HUES48 (cell line): ENCODE results near the gene KRT6C.

Experiments
- H3K27ac ChIP-seq: one replicate; pipeline ENCODE4 v1.7.0; 2013; ENCODE audit warnings: low read depth, low read length, inconsistent platforms
- H3K27me3 ChIP-seq: 2 replicates; pipeline ENCODE4 v1.6.1; 2013; ENCODE audit warnings: mild to moderate bottlenecking, low read length; ENCODE audit not compliant: control insufficient read depth, insufficient read depth
- H3K36me3 ChIP-seq: 2 replicates; pipeline ENCODE4 v1.6.1; 2013; ENCODE audit warnings: low read length; ENCODE audit not compliant: control insufficient read depth, insufficient read depth
- H3K4me1 ChIP-seq: 2 replicates; pipeline ENCODE4 v1.6.1; 2013; ENCODE audit warnings: mild to moderate bottlenecking, low read length; ENCODE audit not compliant: control insufficient read depth, insufficient read depth
- H3K4me3 ChIP-seq: 2 replicates; pipeline ENCODE4 v1.5.1; 2013; ENCODE audit warnings: mild to moderate bottlenecking, low read depth, low read length
- H3K9ac ChIP-seq: 2 replicates; pipeline ENCODE4 v1.6.1; 2013; ENCODE audit warnings: mild to moderate bottlenecking, low read depth, low read length, moderate library complexity
- H3K9me3 ChIP-seq: 2 replicates; pipeline ENCODE4 v1.6.1; 2013; ENCODE audit warnings: low read length; ENCODE audit not compliant: control insufficient read depth, insufficient read depth

Gene KRT6C

GRCh38 chr12:52440821-52441319 lies 32.7 kb downstream of the KRT6C start:
- H3K36me3 ChIP-seq = no peaks in the 10 kb centered on the region
- H3K27ac ChIP-seq = peak overlapping the region; percentile 39
- no peaks in the 10 kb centered on the region for H3K9me3 ChIP-seq
- H3K4me1 ChIP-seq = peaks cover 8% of the 10 kb centered on the region
- no peak overlapping the region for H3K4me3 ChIP-seq
- no peaks in the 10 kb centered on the region for H3K27me3 ChIP-seq
- no peak overlapping the region for H3K9ac ChIP-seq

GRCh38 chr12:52439845-52440244 lies 33.8 kb downstream of the KRT6C start:
- H3K9ac ChIP-seq = no peak overlapping the region
- H3K4me3 ChIP-seq = no peak overlapping the region
- H3K27ac ChIP-seq = no peak overlapping the region
- peaks cover 8% of the 10 kb centered on the region for H3K4me1 ChIP-seq
- no peaks in the 10 kb centered on the region for H3K9me3 ChIP-seq
- no peaks in the 10 kb centered on the region for H3K36me3 ChIP-seq
- no peaks in the 10 kb centered on the region for H3K27me3 ChIP-seq

GRCh38 chr12:52439420-52439819 lies 34.2 kb downstream of the KRT6C start:
- Histone ChIP-seq H3K27me3 (no peaks in the 10 kb centered on the region), H3K4me1 (peaks cover 8% of the 10 kb centered on the region), H3K4me3 (no peak overlapping the region), H3K36me3 (no peaks in the 10 kb centered on the region), H3K9me3 (no peaks in the 10 kb centered on the region), H3K27ac (no peak overlapping the region), H3K9ac (no peak overlapping the region)

- H3K36me3 ChIP-seq = no peaks in the 10 kb centered on the region
- H3K27me3 ChIP-seq = no peaks in the 10 kb centered on the region
- no peak overlapping the region for H3K4me3 ChIP-seq
- no peak overlapping the region for H3K27ac ChIP-seq
- H3K9me3 ChIP-seq = no peaks in the 10 kb centered on the region
- peaks cover 8% of the 10 kb centered on the region for H3K4me1 ChIP-seq
- H3K9ac ChIP-seq = no peak overlapping the region
Measured at GRCh38 chr12:52438305-52439301, 35.0 kb downstream of the KRT6C start.

GRCh38 chr12:52437508-52437907 lies 36.1 kb downstream of the KRT6C start:
- Histone ChIP-seq H3K36me3 (no peaks in the 10 kb centered on the region), H3K4me1 (peaks cover 4% of the 10 kb centered on the region), H3K9me3 (no peaks in the 10 kb centered on the region), H3K27me3 (no peaks in the 10 kb centered on the region), H3K9ac (no peak overlapping the region), H3K4me3 (no peak overlapping the region), H3K27ac (no peak overlapping the region)

- H3K9ac ChIP-seq = no peak overlapping the region
- no peaks in the 10 kb centered on the region for H3K36me3 ChIP-seq
- no peaks in the 10 kb centered on the region for H3K9me3 ChIP-seq
- no peaks in the 10 kb centered on the region; the same call in 1 of the 2 replicates for H3K4me1 ChIP-seq
- no peaks in the 10 kb centered on the region for H3K27me3 ChIP-seq
- no peak overlapping the region for H3K4me3 ChIP-seq
- no peak overlapping the region for H3K27ac ChIP-seq
Measured at GRCh38 chr12:52436828-52437474, 36.7 kb downstream of the KRT6C start.

GRCh38 chr12:52436000-52436827 lies 37.4 kb downstream of the KRT6C start:
- H3K4me1 ChIP-seq = no peaks in the 10 kb centered on the region
- H3K27me3 ChIP-seq = no peaks in the 10 kb centered on the region
- H3K27ac ChIP-seq = no peak overlapping the region
- H3K36me3 ChIP-seq = no peaks in the 10 kb centered on the region
- no peak overlapping the region for H3K4me3 ChIP-seq
- H3K9me3 ChIP-seq = no peaks in the 10 kb centered on the region
- no peak overlapping the region for H3K9ac ChIP-seq

GRCh38 chr12:52435659-52435999 lies 38.0 kb downstream of the KRT6C start:
- Histone ChIP-seq H3K9ac (no peak overlapping the region), H3K27me3 (no peaks in the 10 kb centered on the region), H3K4me1 (no peaks in the 10 kb centered on the region), H3K36me3 (no peaks in the 10 kb centered on the region), H3K4me3 (no peak overlapping the region), H3K9me3 (no peaks in the 10 kb centered on the region), H3K27ac (no peak overlapping the region)

GRCh38 chr12:52434760-52435530 lies 38.7 kb downstream of the KRT6C start:
- no peak overlapping the region for H3K27ac ChIP-seq
- no peaks in the 10 kb centered on the region for H3K4me1 ChIP-seq
- H3K9me3 ChIP-seq = no peaks in the 10 kb centered on the region
- H3K4me3 ChIP-seq = no peak overlapping the region
- H3K27me3 ChIP-seq = no peaks in the 10 kb centered on the region
- H3K9ac ChIP-seq = no peak overlapping the region
- no peaks in the 10 kb centered on the region for H3K36me3 ChIP-seq

GRCh38 chr12:52434081-52434733 lies 39.4 kb downstream of the KRT6C start, which contains the start of gene KRT75:
Gene KRT75 (minus strand): TSS chr12:52434371. CDS start chr12:52434304, 67 bp downstream.
- Histone ChIP-seq H3K9me3 (no peaks in the 10 kb centered on the region), H3K4me1 (no peaks in the 10 kb centered on the region), H3K27ac (no peak within 1 kb of the TSS), H3K27me3 (no peaks in the 10 kb centered on the region), H3K36me3 (no peaks in the 10 kb centered on the region), H3K4me3 (no peak within 1 kb of the TSS), H3K9ac (no peak within 1 kb of the TSS)
